ENCODE data around the gene NCKAP5L. TPM values are rescaled to one million over a fixed set of nuclear protein-coding genes. Genes with fewer than 3 reads are reported as not detected.

The NCKAP5L gene
- total and polyA plus RNA-seq, 9 of the 15 experiments (the other 6 are each of a cell fraction or from before 2014, with no cell fraction given): 0.01 to 14.4 (median 3.7) TPM

DNA sequence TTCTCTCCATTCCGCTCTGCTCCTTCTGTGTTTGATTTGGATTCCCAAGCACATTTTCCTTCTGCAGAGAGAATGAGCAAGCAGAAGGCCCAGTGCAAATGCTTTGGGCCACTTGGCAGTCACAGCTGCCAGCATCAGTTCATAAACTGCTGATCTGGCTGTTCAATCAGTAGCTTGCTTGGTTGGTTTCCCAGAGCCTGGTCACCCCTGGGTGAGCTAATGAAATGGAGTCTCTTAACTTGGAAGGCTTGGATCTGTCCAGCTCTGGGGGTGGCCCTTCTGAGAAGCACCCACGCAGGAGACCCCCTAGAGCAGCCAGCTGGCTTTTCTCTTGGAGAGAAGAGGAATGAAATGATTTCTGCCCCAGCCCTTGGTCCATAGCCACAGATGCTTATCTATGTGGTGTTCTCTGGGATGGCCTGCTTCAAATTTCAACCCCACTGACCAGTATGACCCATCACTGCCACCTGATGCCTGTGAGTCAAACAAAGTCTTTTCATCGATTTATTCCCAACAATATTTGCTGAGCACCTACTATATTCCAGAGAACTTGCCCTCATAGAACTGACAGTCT is 45.2 kb upstream of the NCKAP5L start:
- DNase-seq (ENCODE audit: extremely low read depth in 1 of 4, low spot score in 3 of 4) (no peak), ATAC-seq (no peak), FAIRE-seq (no peak)
- Histone ChIP-seq H3K4me3 (no peak overlapping the region), H3K9me3 (replicated peaks; ENCODE audit: control insufficient read depth, insufficient read depth, low read depth, low read length) (peaks cover 7% of the 10 kb centered on the region; the same call in 1 of the 2 replicates), H3K27me3 (ENCODE audit: control insufficient read depth in 2 of 2, insufficient read depth in 2 of 2, low read length in 2 of 2) (no peaks in the 10 kb centered on the region), H4K20me1 (replicated peaks; ENCODE audit: control insufficient read depth, insufficient read depth, low read length) (no peaks in the 10 kb centered on the region), H3K79me2 (ENCODE audit: control insufficient read depth, insufficient read depth, low read length) (no peaks in the 10 kb centered on the region), H3K9ac (ENCODE audit: insufficient read depth in 1 of 2, low read depth in 2 of 2, low read length in 2 of 2) (no peak overlapping the region), H3K9me1 (ENCODE audit: control insufficient read depth, insufficient read depth, low read length) (no peaks in the 10 kb centered on the region), H3K36me3 (ENCODE audit: control insufficient read depth, insufficient read depth, low read length) (no peaks in the 10 kb centered on the region), H3K27ac (ENCODE audit: extremely low read depth, low read depth, low read length) (no peak overlapping the region), H2AFZ (ENCODE audit: low read depth, low read length) (no peak overlapping the region), H3K4me1 (replicated peaks in 1 of 2; ENCODE audit: control insufficient read depth in 2 of 2, insufficient read depth in 2 of 2, low read length in 2 of 2) (peaks cover 22 to 27% of the 10 kb centered on the region in 2 experiments), H3K4me2 (ENCODE audit: insufficient read depth, low read length) (no peak overlapping the region)
- no TSS peak for BruUV-seq (replicated peaks)
- POLR2A ChIA-PET: interaction anchor here (0.6 kb wide), 1 partner anchor 96 kb away, joined by 3 read pairs; no protein-coding TSS in a partner anchor
- in situ Hi-C loops (cut with MboI): no loop called here
- CTCF ChIA-PET (ENCODE audit: low intra/inter-chr PET ratio): no interaction called here
- 46% methylated on average over 3 of the region's 3 CpGs for WGBS (ENCODE audit: insufficient coverage, low coverage, missing lambda C conversion rate)
- intact Hi-C loops (cut with micrococcal nuclease): no loop called here
- peak; percentile 21; the same call in 1 of the 2 replicates for TF ChIP-seq C11orf30 (IDR thresholded peaks at IDR 0.05; ENCODE audit: low read depth)
- no peak for TF ChIP-seq E2F3 (CRISPR knock-in tag; IDR thresholded peaks at IDR 0.05)
- no peak for TF ChIP-seq RBM17 (IDR thresholded peaks at IDR 0.05; ENCODE audit: borderline replicate concordance, low read depth, low read length)
- no peak for TF ChIP-seq ZNF121 (CRISPR knock-in tag; conservative IDR thresholded peaks at IDR 0.05)
- no peak for TF ChIP-seq EWSR1 (IDR thresholded peaks at IDR 0.05; ENCODE audit: borderline replicate concordance, low read depth, partially characterized antibody)
- TF ChIP-seq ZNF41 (CRISPR knock-in tag; conservative IDR thresholded peaks at IDR 0.05): no peak
- TF ChIP-seq MAFG (tag; conservative IDR thresholded peaks at IDR 0.05): no peak
- no peak for TF ChIP-seq PHB2 (IDR thresholded peaks at IDR 0.05; ENCODE audit: low read depth)
- TF ChIP-seq ZNF316 (IDR thresholded peaks at IDR 0.05): peak; percentile 11; the same call in 1 of the 2 replicates

Data from K562 (cell line).